Keratinocyte (primary cell): Measurements from ENCODE around the gene CCL1. TPM values are rescaled to one million over a fixed set of nuclear protein-coding genes. Genes with fewer than 3 reads are reported as not detected.

Source experiments
- polyA plus RNA-seq, 5 experiments: library from polyadenylated mRNA; depleted of rRNA in 3 of 5; stranded (reverse) in 3 of 5; stranded (forward) in 1 of 5; unstranded in 1 of 5; fragments of >200 nt; gene quantifications; 1 replicate in 1 of 5; 2 replicates in 3 of 5; 3 replicates in 1 of 5; pipeline versions ENCODE4 v1.2.1 to v1.2.3, GENCODE V29; 2011 to 2012; ENCODE audit warnings: missing spikeins in 2 of 5, low read depth in 1 of 5, low replicate concordance in 1 of 5

The CCL1 gene
- polyA plus RNA-seq, 1 donor (not counting 4 experiments of a cell fraction or from before 2014, with no cell fraction given), result not detected

Other genes with a start within 250 kb of the CCL1 start
- 0.24 to 0.49 TPM in 2 of 3 replicates, not detected in the other for gene CCL2, start 107.9 kb downstream of the CCL1 start, polyA plus RNA-seq
- not detected in 3 replicates for gene CCL7, start 93.0 kb downstream of the CCL1 start, polyA plus RNA-seq
- gene CCL11, start 77.5 kb downstream of the CCL1 start, polyA plus RNA-seq, result not detected in 3 replicates
- not detected in 3 replicates for gene CCL8, start 43.8 kb downstream of the CCL1 start, polyA plus RNA-seq
- gene CCL13, start 6.8 kb downstream of the CCL1 start, polyA plus RNA-seq, result not detected in 3 replicates
- not detected in 3 replicates for gene TMEM132E, start 216.3 kb upstream of the CCL1 start, polyA plus RNA-seq